Cardiac fibroblast (primary cell): Measurements from ENCODE around the gene LRP1B.

Experiments used
- DNase-seq, 2 donors: peaks; one replicate each; pipeline versions ENCODE4 v3.0.0 to v3.0.0-alpha.2; 2010; ENCODE audit warnings: low read depth in 2 of 2
- H3K4me3 ChIP-seq, 2 donors: replicated peaks in 1 of 2; 1 replicate in 1 of 2; 2 replicates in 1 of 2; pipeline ENCODE4 v1.5.1; 2011; ENCODE audit warnings: low read depth in 2 of 2, low read length in 2 of 2, mild to moderate bottlenecking in 2 of 2, moderate library complexity in 1 of 2
- CTCF ChIP-seq: IDR thresholded peaks from one replicate; pipeline ENCODE4 v1.5.1; 2011; ENCODE audit warnings: low read depth, mild to moderate bottlenecking, low read length, inconsistent platforms

LRP1B gene

DNA sequence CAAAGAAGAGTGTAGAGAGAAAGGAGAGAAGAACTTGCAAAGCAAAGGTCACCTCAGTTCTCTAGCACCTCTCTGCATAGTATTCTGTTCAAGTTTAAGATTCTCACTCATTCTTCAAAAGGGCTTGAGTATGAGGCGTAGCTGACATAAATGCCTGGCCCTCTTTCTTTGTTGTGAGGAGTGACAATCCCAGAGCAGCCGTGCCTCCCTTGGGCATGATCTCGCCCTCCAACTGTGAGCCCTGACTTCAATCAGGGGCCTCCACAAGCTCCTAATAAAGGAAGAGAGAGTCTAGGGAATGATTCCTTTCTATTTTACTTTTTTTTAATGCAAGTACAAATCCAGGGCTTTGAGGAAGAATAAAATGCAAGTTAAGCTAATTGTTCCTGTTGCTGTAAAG, 402.7 kb downstream of the LRP1B start:
- no peak for DNase-seq
- TF ChIP-seq CTCF: no peak
- H3K4me3 ChIP-seq: no peak overlapping the region

DNA sequence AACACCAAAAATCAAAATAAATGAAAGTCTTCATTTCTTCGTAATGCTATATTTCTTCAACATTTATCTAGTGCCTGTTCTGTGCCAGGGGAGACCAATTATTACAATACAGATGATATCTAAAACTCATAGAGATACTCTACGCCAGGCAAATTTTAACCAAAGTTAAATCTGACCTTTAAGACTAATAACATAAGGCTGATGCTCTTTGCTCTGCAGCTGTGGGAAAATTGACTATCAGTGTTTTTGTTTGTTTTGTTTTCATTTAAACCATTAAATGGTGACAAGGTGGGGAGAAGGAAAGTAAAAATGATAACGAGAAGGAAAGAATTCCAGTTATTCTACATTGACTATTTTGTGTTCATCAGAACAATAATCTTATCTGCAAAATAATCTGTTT, 406.4 kb downstream of the LRP1B start:
- no peak for TF ChIP-seq CTCF
- no peak overlapping the region for H3K4me3 ChIP-seq
- DNase-seq: no peak

DNA sequence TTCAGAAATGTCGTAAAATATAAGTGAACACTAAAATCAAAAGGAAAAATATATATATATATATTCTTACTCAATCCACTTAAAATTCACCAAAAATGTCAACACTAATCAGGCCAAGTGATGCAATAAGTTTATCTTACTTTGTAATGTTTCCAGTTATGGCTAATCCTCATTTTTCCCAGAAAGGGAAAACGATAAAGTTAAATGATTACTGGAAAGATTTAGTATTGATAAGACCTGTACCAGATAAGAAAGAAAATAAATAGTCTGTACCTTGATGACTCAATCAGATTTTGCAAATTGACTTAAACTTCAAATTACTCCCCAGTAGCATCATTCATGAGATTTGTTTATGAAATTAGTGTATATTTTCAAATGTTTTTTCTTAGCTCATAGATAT, 407.0 kb downstream of the LRP1B start:
- no peak for TF ChIP-seq CTCF
- no peak for DNase-seq
- H3K4me3 ChIP-seq: no peak overlapping the region

- no peak overlapping the region for H3K4me3 ChIP-seq
- DNase-seq: no peak
- TF ChIP-seq CTCF: no peak
Observed at GRCh38 chr2:141720476-141720875, 410.3 kb downstream of the LRP1B start.

DNA sequence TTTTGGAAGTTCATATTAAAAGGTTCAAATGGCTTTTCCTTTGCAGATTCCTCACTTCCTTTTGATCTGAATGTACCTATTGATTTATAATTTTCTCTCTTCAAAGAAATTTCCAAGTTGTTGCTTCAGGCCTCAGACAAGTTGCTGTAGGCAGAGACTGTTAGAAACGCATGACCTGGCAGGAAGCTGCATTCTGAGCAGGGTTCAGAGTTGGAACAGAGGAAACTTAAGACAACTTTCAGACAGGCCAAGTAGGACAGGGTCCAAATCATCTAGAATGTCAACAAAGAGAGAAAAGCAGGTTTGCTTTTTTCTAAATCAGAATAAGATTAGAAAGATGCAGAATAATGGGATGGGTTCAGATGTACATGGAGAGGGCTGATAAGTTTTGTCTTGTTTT, 416.3 kb downstream of the LRP1B start:
- no peak for DNase-seq
- TF ChIP-seq CTCF: no peak

GRCh38 chr2:141711627-141712026, 419.2 kb downstream of the LRP1B start:
- TF ChIP-seq CTCF: no peak
- no peak overlapping the region for H3K4me3 ChIP-seq
- DNase-seq: no peak

More for the DNA sequence above, 416.3 kb downstream of the LRP1B start:
- H3K4me3 ChIP-seq: no peak overlapping the region

DNA sequence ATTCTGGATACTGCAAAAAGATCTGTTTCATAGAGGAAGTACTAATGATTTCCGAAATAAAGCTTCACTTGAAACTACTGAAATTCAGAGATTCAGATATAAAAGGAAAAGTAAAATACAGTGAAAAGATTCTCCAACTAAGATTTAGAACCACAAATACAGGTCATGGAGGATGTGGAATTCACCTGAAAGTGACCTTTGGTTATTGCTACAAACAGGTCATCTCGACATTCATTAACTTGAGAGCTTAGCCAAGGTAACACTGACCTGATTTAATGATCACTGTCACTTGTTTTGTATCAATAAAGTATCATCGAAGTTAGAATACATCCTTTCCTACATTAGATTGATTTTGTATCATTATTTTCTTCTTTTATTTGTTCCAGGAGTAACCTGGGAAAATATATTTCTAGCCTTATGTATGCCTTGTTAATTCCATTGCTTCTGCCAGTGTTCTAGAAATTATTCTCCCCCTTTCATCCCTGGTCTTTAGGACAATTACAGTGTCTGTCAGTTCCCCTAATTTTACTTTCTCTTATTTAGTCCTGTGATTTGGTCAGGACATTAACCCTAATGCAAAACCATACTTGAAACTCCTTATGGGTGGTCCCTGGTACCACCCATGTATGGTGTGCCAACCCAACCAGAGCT, 420.1 kb downstream of the LRP1B start:
- TF ChIP-seq CTCF: no peak
- no peak overlapping the region for H3K4me3 ChIP-seq
- DNase-seq: no peak
